ENCODE measurements around the gene TRIM56. TPM values are rescaled to one million over a fixed set of nuclear protein-coding genes. Genes with fewer than 3 reads are reported as not detected.

TRIM56 gene
- total and polyA plus RNA-seq, 12 donors = 8.3 to 57.3 (median 28.7) TPM

- 59 to 93% (median 83%) methylated on average over 3 of the region's 3 CpGs for WGBS, 4 donors
- Histone ChIP-seq H3K36me3 (replicated peaks in 1 of 2) (no peaks in the 10 kb centered on the region), H3K9me3 (replicated peaks in 1 of 3) (no peaks in the 10 kb centered on the region), H3K27ac (peak overlapping the region in 2 of 5 donors; percentile 30 to 36), H3K4me1 (replicated peaks in 1 of 2) (peaks cover 24 to 40% of the 10 kb centered on the region in 2 donors), H3K4me3 (no peak overlapping the region), H3K27me3 (no peaks in the 10 kb centered on the region)
- no peak for TF ChIP-seq POLR2A (IDR thresholded peaks at IDR 0.05)
- no peak for DNase-seq
- intact Hi-C loops (cut with DNase I) = no loop called here
Measured at GRCh38 chr7:101123703-101124068, 38.4 kb downstream of the TRIM56 start.

- Histone ChIP-seq H3K36me3 (replicated peaks in 1 of 2) (no peaks in the 10 kb centered on the region), H3K4me3 (no peak overlapping the region), H3K4me1 (replicated peaks in 1 of 2) (peaks cover 24 to 40% of the 10 kb centered on the region in 2 donors), H3K27ac (peak overlapping the region in 2 of 5 donors; percentile 62 to 75), H3K27me3 (no peaks in the 10 kb centered on the region), H3K9me3 (replicated peaks in 1 of 3) (no peaks in the 10 kb centered on the region)
- intact Hi-C loops (cut with DNase I) = no loop called here
- TF ChIP-seq POLR2A (IDR thresholded peaks at IDR 0.05) (no peak), CTCF (IDR thresholded peaks at IDR 0.05) (no peak)
- no peak for DNase-seq
- WGBS, 4 donors = 43 to 56% (median 46%) methylated on average over 6 to 7 of the region's 7 CpGs
Measured at GRCh38 chr7:101124376-101125056, 39.2 kb downstream of the TRIM56 start.

GRCh38 chr7:101125989-101126650 lies 40.8 kb downstream of the TRIM56 start:
- no peak for TF ChIP-seq CTCF (IDR thresholded peaks at IDR 0.05)
- TF ChIP-seq POLR2A (IDR thresholded peaks at IDR 0.05) = no peak
- peak; percentile 67 to 85 (median 82) for DNase-seq
- H3K27ac ChIP-seq = peak overlapping the region; percentile 43 to 86 (median 61)
- peak overlapping the region in 1 of 4 donors; percentile 1 for H3K4me3 ChIP-seq
- no peaks in the 10 kb centered on the region for H3K36me3 ChIP-seq (replicated peaks in 1 of 2)
- 31 to 44% (median 36%) methylated on average over 9 to 15 of the region's 15 CpGs for WGBS, 4 donors
- intact Hi-C loops (cut with DNase I) = no loop called here
- no peaks in the 10 kb centered on the region for H3K27me3 ChIP-seq
- peaks cover 24 to 40% of the 10 kb centered on the region in 2 donors for H3K4me1 ChIP-seq (replicated peaks in 1 of 2)
- H3K9me3 ChIP-seq (replicated peaks in 1 of 3) = no peaks in the 10 kb centered on the region

GRCh38 chr7:101126651-101127459 lies 41.6 kb downstream of the TRIM56 start, which contains the start of gene SERPINE1:
SERPINE1 (plus strand) TSS chr7:101127104; CDS start chr7:101128394, 1,290 bp downstream.
- intact Hi-C loops (cut with DNase I) = no loop called here
- Histone ChIP-seq H3K27ac (peak within 1 kb of the TSS; percentile 43 to 86 (median 61)), H3K4me1 (replicated peaks in 1 of 2) (peaks cover 20 to 40% of the 10 kb centered on the region in 2 donors), H3K27me3 (no peaks in the 10 kb centered on the region), H3K4me3 (peak within 1 kb of the TSS in 1 of 4 donors; percentile 47), H3K9me3 (replicated peaks in 1 of 3) (no peaks in the 10 kb centered on the region), H3K36me3 (replicated peaks in 1 of 2) (no peaks in the 10 kb centered on the region)
- TF ChIP-seq CTCF (IDR thresholded peaks at IDR 0.05) (peak; percentile 9 to 44 (median 28)), POLR2A (IDR thresholded peaks at IDR 0.05) (peak; percentile 81 to 86)
- peak; percentile 75 to 97 (median 92) for DNase-seq
- WGBS, 4 donors = 8 to 13% (median 9%) methylated on average over 16 to 22 of the region's 22 CpGs

Data from adrenal gland (tissue), 12 donors.